Sigmoid colon (tissue), 7 donors: ENCODE data around the gene SLAMF1. TPM values are rescaled to one million over a fixed set of nuclear protein-coding genes. Genes with fewer than 3 reads are reported as not detected.

Experiments
- DNase-seq: peaks from one replicate; pipeline ENCODE4 v3.0.0-alpha.2; 2019
- H3K27ac ChIP-seq, 4 donors: fragments of 200-600 bp; sonication (generic); one replicate each; pipeline ENCODE4 v1.5.1; 2016 to 2019; ENCODE audit warnings: mild to moderate bottlenecking in 1 of 4
- H3K27me3 ChIP-seq, 3 donors: fragments of 200-600 bp; sonication (generic); one replicate each; pipeline ENCODE4 v1.5.1; 2019; ENCODE audit warnings: mild to moderate bottlenecking in 1 of 3
- H3K36me3 ChIP-seq, 4 donors: fragments of 200-600 bp; sonication (generic); one replicate each; pipeline ENCODE4 v1.5.1; 2016 to 2019
- H3K4me1 ChIP-seq, 4 donors: fragments of 200-600 bp; sonication (generic); one replicate each; pipeline ENCODE4 v1.5.1; 2017 to 2019
- H3K4me3 ChIP-seq, 4 donors: fragments of 200-600 bp; sonication (generic); one replicate each; pipeline ENCODE4 v1.5.1; 2017 to 2019; ENCODE audit warnings: mild to moderate bottlenecking in 2 of 4, moderate library complexity in 1 of 4
- H3K9me3 ChIP-seq, 4 donors: fragments of 200-600 bp in 3 of 4; sonication (generic) in 3 of 4; one replicate each; pipeline versions ENCODE4 v1.5.1 to v1.6.1; 2013 to 2019
- EP300 ChIP-seq, 4 donors: sonication (generic); formaldehyde crosslinking; IDR thresholded peaks; one replicate each; pipeline ENCODE4 v1.6.1; 2017; ENCODE audit warnings: antibody characterized with exemption in 4 of 4
- POLR2A ChIP-seq, 2 donors: fragments of 450-650 bp; IDR thresholded peaks; one replicate each; pipeline ENCODE4 v1.6.1; 2016; ENCODE audit warnings: antibody characterized with exemption in 2 of 2, mild to moderate bottlenecking in 2 of 2, moderate library complexity in 2 of 2
- POLR2AphosphoS5 ChIP-seq, 4 donors: sonication (generic); formaldehyde crosslinking; IDR thresholded peaks; one replicate each; pipeline ENCODE4 v1.6.1; 2017; ENCODE audit warnings: antibody characterized with exemption in 4 of 4
- WGBS, 2 donors: extraction: QIAGEN DNeasy Blood & Tissue Kit; methylation state at CpG; one replicate each; pipeline ENCODE4 v1.1.7; 2013; 5-methylcytosine and 5-hydroxymethylcytosine counted together
- intact Hi-C: fragments of 100-400 bp; cut with DNase I; formaldehyde crosslinking; loops from one replicate; pipeline ENCODE4 v1.15.1; 2023
- polyA plus RNA-seq, 3 donors: library from polyadenylated mRNA; stranded (reverse); fragments of 200-250 nt; gene quantifications; one replicate each; pipeline ENCODE4 v1.2.3, GENCODE V29; 2013
- total RNA-seq, 4 donors: library from RNA; depleted of rRNA; stranded (reverse); fragments of >200 nt; gene quantifications; one replicate each; pipeline ENCODE4 v1.1.0, GENCODE V29; 2016
- TF ChIP-seq, protein P1 (sequence below), 4 experiments: fragments of 450-650 bp in 3 of 4; fragments of 200-600 bp in 1 of 4; IDR thresholded peaks; one replicate each; pipeline ENCODE4 v1.5.1; 2016 to 2019; ENCODE audit warnings: antibody characterized with exemption in 4 of 4, mild to moderate bottlenecking in 3 of 4, moderate library complexity in 2 of 4
- donor health status: healthy with polysubstance abuse.
- donor health status: Bipolar disorder and iron deficiency.
- donor health status: healthy.

The SLAMF1 gene
- total and polyA plus RNA-seq, 7 donors: under 0.01 to 6.1 (median 0.28) TPM; not detected in 2

DNA sequence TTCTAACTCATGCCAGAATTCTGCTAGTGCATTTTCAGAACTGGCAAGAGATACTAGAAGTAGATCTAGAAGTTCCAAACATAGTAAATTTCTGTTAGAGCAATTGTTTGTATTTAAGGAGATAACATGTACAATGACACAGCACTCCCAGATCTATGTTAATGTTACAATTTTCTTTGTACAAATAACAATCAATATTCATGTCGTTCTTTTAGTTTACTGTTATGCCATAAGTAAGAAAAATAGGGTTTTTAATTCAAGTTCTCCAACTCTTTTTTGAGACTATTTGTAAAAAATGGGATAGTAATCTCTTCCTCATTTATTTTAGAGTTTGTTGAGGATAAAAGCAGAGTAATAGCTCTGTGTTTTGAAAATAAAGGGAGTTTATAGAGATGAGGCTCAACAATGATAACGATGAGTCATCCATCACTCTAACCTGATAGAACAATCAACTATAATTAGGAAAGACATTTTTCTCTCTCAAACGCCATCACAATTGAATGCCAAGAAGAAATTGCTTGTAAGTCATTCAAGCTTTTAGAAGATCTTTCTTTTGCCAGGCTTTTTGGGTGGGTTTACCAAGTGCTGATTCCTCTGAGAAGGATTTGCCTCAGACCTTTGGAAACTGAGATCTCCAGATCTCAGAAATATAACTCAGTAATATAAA, 68.2 kb downstream of the SLAMF1 start:
- Histone ChIP-seq H3K27ac (peak overlapping the region in 1 of 4 donors; percentile 10), H3K4me3 (peak overlapping the region in 3 of 4 donors; percentile 11 to 31 (median 15)), H3K36me3 (no peaks in the 10 kb centered on the region), H3K4me1 (no peaks in the 10 kb centered on the region), H3K27me3 (no peaks in the 10 kb centered on the region), H3K9me3 (no peaks in the 10 kb centered on the region)
- no peak for DNase-seq
- intact Hi-C loops: no loop called here
- TF ChIP-seq POLR2A (IDR thresholded peaks at IDR 0.05) (no peak), POLR2AphosphoS5 (IDR thresholded peaks at IDR 0.05) (no peak)
- WGBS, 2 donors: 27 to 39% methylated on average over 3 of the region's 3 CpGs

DNA sequence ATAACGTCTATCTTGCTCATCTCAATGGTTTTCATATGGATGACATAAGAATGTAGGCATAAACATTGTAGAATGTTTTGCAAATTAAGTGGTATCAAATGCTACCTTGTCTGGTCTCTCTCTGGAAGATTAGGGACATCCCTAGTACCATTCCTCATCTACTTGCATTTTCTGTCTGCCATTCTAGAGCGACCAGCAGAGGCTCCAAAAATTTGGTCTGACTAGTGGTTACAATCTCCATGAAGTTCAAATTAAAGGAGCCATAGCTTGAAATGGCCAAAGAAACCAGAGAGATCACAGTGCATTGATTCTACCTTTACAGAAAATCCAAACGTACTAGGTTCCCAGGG, 68.7 kb downstream of the SLAMF1 start:
- intact Hi-C loops: no loop called here
- H3K9me3 ChIP-seq: no peaks in the 10 kb centered on the region
- DNase-seq: no peak
- H3K4me3 ChIP-seq: peak overlapping the region in 3 of 4 donors; percentile 11 to 31 (median 15)
- no peaks in the 10 kb centered on the region for H3K36me3 ChIP-seq
- no peaks in the 10 kb centered on the region for H3K4me1 ChIP-seq
- 74 to 87% methylated on average over 3 of the region's 3 CpGs for WGBS, 2 donors
- no peak for TF ChIP-seq EP300 (IDR thresholded peaks at IDR 0.05)
- TF ChIP-seq POLR2A (IDR thresholded peaks at IDR 0.05): no peak
- no peak for TF ChIP-seq POLR2AphosphoS5 (IDR thresholded peaks at IDR 0.05)
- TF ChIP-seq, protein P1, sequence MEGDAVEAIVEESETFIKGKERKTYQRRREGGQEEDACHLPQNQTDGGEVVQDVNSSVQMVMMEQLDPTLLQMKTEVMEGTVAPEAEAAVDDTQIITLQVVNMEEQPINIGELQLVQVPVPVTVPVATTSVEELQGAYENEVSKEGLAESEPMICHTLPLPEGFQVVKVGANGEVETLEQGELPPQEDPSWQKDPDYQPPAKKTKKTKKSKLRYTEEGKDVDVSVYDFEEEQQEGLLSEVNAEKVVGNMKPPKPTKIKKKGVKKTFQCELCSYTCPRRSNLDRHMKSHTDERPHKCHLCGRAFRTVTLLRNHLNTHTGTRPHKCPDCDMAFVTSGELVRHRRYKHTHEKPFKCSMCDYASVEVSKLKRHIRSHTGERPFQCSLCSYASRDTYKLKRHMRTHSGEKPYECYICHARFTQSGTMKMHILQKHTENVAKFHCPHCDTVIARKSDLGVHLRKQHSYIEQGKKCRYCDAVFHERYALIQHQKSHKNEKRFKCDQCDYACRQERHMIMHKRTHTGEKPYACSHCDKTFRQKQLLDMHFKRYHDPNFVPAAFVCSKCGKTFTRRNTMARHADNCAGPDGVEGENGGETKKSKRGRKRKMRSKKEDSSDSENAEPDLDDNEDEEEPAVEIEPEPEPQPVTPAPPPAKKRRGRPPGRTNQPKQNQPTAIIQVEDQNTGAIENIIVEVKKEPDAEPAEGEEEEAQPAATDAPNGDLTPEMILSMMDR (IDR thresholded peaks at IDR 0.05): no peak
- no peak overlapping the region for H3K27ac ChIP-seq
- no peaks in the 10 kb centered on the region for H3K27me3 ChIP-seq

DNA sequence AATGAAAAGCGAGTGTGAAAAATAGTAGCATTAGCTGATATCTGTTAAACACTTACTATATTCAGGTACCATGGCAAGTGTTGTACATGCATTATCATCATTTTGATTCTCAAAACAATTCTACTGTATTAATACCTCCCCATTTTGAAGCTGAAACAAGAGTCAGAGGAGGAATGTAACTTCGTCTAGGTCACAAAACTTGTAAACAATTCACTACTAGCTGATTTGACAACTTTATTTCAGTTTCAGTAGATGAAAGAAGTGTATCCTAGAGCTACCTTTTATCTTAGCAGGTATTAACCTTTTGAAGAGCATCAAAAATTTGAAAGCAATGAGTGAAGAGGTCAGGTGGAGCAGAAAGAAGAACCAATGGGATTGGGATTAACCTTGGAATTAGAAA, 69.2 kb downstream of the SLAMF1 start:
- no peak for DNase-seq
- Histone ChIP-seq H3K9me3 (no peaks in the 10 kb centered on the region), H3K27ac (no peak overlapping the region), H3K4me3 (peak overlapping the region in 2 of 4 donors; percentile 15 to 31), H3K36me3 (no peaks in the 10 kb centered on the region), H3K27me3 (no peaks in the 10 kb centered on the region), H3K4me1 (no peaks in the 10 kb centered on the region)
- 66 to 81% methylated on average over 2 of the region's 2 CpGs for WGBS, 2 donors
- TF ChIP-seq EP300 (IDR thresholded peaks at IDR 0.05) (no peak), POLR2AphosphoS5 (IDR thresholded peaks at IDR 0.05) (no peak), POLR2A (IDR thresholded peaks at IDR 0.05) (no peak)
- TF ChIP-seq, protein P1 (IDR thresholded peaks at IDR 0.05): no peak
- intact Hi-C loops: no loop called here

DNA sequence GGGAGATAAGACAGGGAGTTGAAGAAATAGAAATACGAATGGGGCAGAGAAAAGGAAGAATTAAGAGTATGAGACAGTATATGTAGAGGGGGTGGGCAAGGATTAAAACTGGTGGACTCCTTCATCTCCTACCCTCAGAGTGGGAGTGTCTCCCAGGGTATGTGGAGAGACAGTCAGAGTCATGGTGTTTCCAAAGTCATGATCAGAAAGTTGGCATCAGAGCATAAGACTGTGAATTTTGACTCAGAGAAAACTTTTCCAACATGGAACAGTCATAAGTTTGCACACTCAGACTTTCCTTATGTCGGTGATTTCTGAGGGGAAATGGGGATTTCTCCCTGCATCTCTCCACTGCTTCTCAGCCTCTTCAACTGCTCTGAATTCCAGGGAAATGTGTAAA, 70.0 kb downstream of the SLAMF1 start:
- H3K27me3 ChIP-seq: no peaks in the 10 kb centered on the region
- H3K4me1 ChIP-seq: no peaks in the 10 kb centered on the region
- intact Hi-C loops: no loop called here
- WGBS, 2 donors: 40 to 46% methylated on average over 2 of the region's 2 CpGs
- H3K9me3 ChIP-seq: no peaks in the 10 kb centered on the region
- TF ChIP-seq POLR2AphosphoS5 (IDR thresholded peaks at IDR 0.05): no peak
- TF ChIP-seq POLR2A (IDR thresholded peaks at IDR 0.05): no peak
- TF ChIP-seq, protein P1 (IDR thresholded peaks at IDR 0.05): no peak
- TF ChIP-seq EP300 (IDR thresholded peaks at IDR 0.05): no peak
- DNase-seq: no peak
- no peak overlapping the region for H3K4me3 ChIP-seq
- no peak overlapping the region for H3K27ac ChIP-seq
- H3K36me3 ChIP-seq: no peaks in the 10 kb centered on the region

DNA sequence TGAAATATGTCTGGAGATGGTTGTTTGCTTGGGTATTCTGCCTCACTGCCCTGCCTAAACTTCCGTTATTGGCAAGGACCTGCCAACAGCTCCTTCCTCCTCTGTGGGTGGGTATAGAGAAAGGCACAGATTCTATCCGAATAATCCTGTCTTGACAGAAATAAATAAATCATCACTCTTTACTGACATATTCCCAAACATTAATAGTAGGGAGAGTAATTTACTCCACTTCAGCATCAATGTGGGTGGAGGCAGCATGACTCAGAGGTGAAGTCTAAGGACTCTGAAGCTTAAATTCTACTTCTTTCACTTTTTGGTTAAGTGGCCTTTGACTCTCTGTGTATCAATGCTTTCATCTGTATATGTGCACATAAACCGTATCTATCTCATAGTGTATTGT, 70.5 kb downstream of the SLAMF1 start:
- 68 to 87% methylated on average over 3 of the region's 3 CpGs for WGBS, 2 donors
- H3K27ac ChIP-seq: peak overlapping the region in 1 of 4 donors; percentile 52
- H3K4me3 ChIP-seq: no peak overlapping the region
- no peaks in the 10 kb centered on the region for H3K4me1 ChIP-seq
- no peaks in the 10 kb centered on the region for H3K36me3 ChIP-seq
- H3K27me3 ChIP-seq: no peaks in the 10 kb centered on the region
- intact Hi-C loops: no loop called here
- TF ChIP-seq EP300 (IDR thresholded peaks at IDR 0.05) (no peak), POLR2AphosphoS5 (IDR thresholded peaks at IDR 0.05) (no peak), POLR2A (IDR thresholded peaks at IDR 0.05) (no peak)
- TF ChIP-seq, protein P1 (IDR thresholded peaks at IDR 0.05): no peak
- H3K9me3 ChIP-seq: no peaks in the 10 kb centered on the region
- DNase-seq: no peak
